ENCODE data around the gene AFF3. TPM values are rescaled to one million over a fixed set of nuclear protein-coding genes. Genes with fewer than 3 reads are reported as not detected.

The AFF3 gene
- total and polyA plus RNA-seq, 2 of the 8 experiments (the other 6 are each of a cell fraction or from before 2014, with no cell fraction given) = 0.27 to 3.0 TPM

- no peak overlapping the region for H2BK15ac ChIP-seq (ENCODE audit: low read length)
- no peak overlapping the region for H3K9ac ChIP-seq (replicated peaks in 1 of 4; ENCODE audit: extremely low read depth in 1 of 4, low read depth in 3 of 4, low read length in 3 of 4)
- H3K14ac ChIP-seq (ENCODE audit: insufficient read length) = no peak overlapping the region
- DNase-seq (ENCODE audit: low read depth in 1 of 2, low spot score in 2 of 2) = no peak
- no peak overlapping the region for H2BK12ac ChIP-seq (ENCODE audit: low read depth, low read length)
- no peak overlapping the region for H4K8ac ChIP-seq (ENCODE audit: extremely low read depth, insufficient read depth, low read length)
- no peaks in the 10 kb centered on the region for H3K79me2 ChIP-seq (ENCODE audit: control insufficient read depth in 1 of 2, insufficient read depth in 2 of 2, low read length in 2 of 2)
- H3K23me2 ChIP-seq (ENCODE audit: low read depth, low read length) = no peaks in the 10 kb centered on the region
- H2AFZ ChIP-seq (ENCODE audit: low read length) = no peak overlapping the region
- no peaks in the 10 kb centered on the region; a peak in 1 of 7 replicates for H3K27me3 ChIP-seq (replicated peaks in 1 of 4; ENCODE audit: control insufficient read depth in 3 of 4, extremely low read depth in 1 of 4, insufficient read depth in 3 of 4, low read length in 3 of 4)
- H2BK20ac ChIP-seq (ENCODE audit: low read length) = no peak overlapping the region
- peaks cover 0 to 6% (median 3%) of the 10 kb centered on the region in 4 experiments; a peak in 4 of 7 replicates for H3K4me1 ChIP-seq (replicated peaks in 1 of 4; ENCODE audit: control insufficient read depth in 3 of 4, insufficient read depth in 4 of 4, low read length in 3 of 4)
- no peak overlapping the region for H3K27ac ChIP-seq (ENCODE audit: low read depth, low read length)
- H3K56ac ChIP-seq (replicated peaks; ENCODE audit: insufficient read length, low read depth, low read length) = no peak overlapping the region
- H4K20me1 ChIP-seq (replicated peaks in 1 of 2; ENCODE audit: control insufficient read depth in 1 of 2, insufficient read depth in 2 of 2, low read length in 2 of 2) = no peaks in the 10 kb centered on the region
- no peak overlapping the region for H2BK5ac ChIP-seq (ENCODE audit: low read depth, low read length)
- ChIA-PET POLR2A (ENCODE audit: partially characterized antibody) (no interaction called here), CTCF (ENCODE audit: partially characterized antibody) (interaction anchor here (1.6 kb wide), 2 partner anchors 8 to 99 kb away, joined by 3 to 5 read pairs; no protein-coding TSS in a partner anchor)
- H4K91ac ChIP-seq (replicated peaks; ENCODE audit: insufficient read length, low read length) = no peak overlapping the region
- H3K23ac ChIP-seq (ENCODE audit: insufficient read length) = no peak overlapping the region
- no peak for FAIRE-seq
- no peak overlapping the region for H3K4ac ChIP-seq (replicated peaks; ENCODE audit: insufficient read length, low read depth, low read length)
- 95% methylated on average over 7 of the region's 7 CpGs; no CpG with 5 or more reads in 1 of the 2 experiments for WGBS, 2 experiments (ENCODE audit: extremely low coverage in 1 of 2, insufficient coverage in 1 of 2, insufficient read length in 1 of 2, insufficient replicate concordance in 2 of 2, low coverage in 1 of 2, low lambda C conversion rate in 2 of 2, missing lambda C conversion rate in 1 of 2)
- no peak overlapping the region for H3K18ac ChIP-seq (ENCODE audit: extremely low read depth, low read length)
- H4K5ac ChIP-seq (ENCODE audit: insufficient read length, low read depth, low read length) = no peak overlapping the region
- no peak overlapping the region for H2AK5ac ChIP-seq (ENCODE audit: low read depth, low read length)
- no peaks in the 10 kb centered on the region for H3K36me3 ChIP-seq (ENCODE audit: control insufficient read depth in 2 of 4, insufficient read depth in 4 of 4, low read length in 3 of 4)
- no peak overlapping the region for H2BK120ac ChIP-seq (replicated peaks; ENCODE audit: low read depth, low read length)
- no peaks in the 10 kb centered on the region for H3K9me3 ChIP-seq (ENCODE audit: insufficient read depth in 2 of 2, low read depth in 1 of 2, low read length in 1 of 2)
- H3K4me3 ChIP-seq (ENCODE audit: extremely low read depth in 1 of 4, insufficient read depth in 2 of 4, low read depth in 3 of 4, low read length in 4 of 4) = no peak overlapping the region
- H3K4me2 ChIP-seq (ENCODE audit: insufficient read depth in 1 of 2, low read depth in 2 of 2, low read length in 2 of 2) = no peak overlapping the region
- no peaks in the 10 kb centered on the region; the same call in 1 of the 2 replicates for H3K79me1 ChIP-seq (ENCODE audit: low read depth, low read length)
- TF ChIP-seq ATF2 (IDR thresholded peaks at IDR 0.05; ENCODE audit: low read length) = no peak
- TF ChIP-seq JUND (IDR thresholded peaks at IDR 0.05; ENCODE audit: low read length) = no peak
- no peak for TF ChIP-seq SP2 (IDR thresholded peaks at IDR 0.05; ENCODE audit: low read length)
- no peak for TF ChIP-seq SIN3A (conservative IDR thresholded peaks at IDR 0.05 in 1 of 2, IDR thresholded peaks at IDR 0.05 in 1 of 2; ENCODE audit: low read depth in 1 of 2, low read length in 2 of 2)
- no peak for TF ChIP-seq KDM5A (IDR thresholded peaks at IDR 0.05; ENCODE audit: low read length)
- TF ChIP-seq CBX5 (IDR thresholded peaks at IDR 0.05; ENCODE audit: low read depth, low read length) = no peak
- no peak for TF ChIP-seq BACH1 (IDR thresholded peaks at IDR 0.05; ENCODE audit: low read length)
- TF ChIP-seq RFX5 (IDR thresholded peaks at IDR 0.05; ENCODE audit: borderline replicate concordance, low read depth, low read length) = no peak
- TF ChIP-seq RBBP5 (IDR thresholded peaks at IDR 0.05; ENCODE audit: borderline replicate concordance, low read depth, low read length) = no peak
- no peak for TF ChIP-seq ZNF274 (IDR thresholded peaks at IDR 0.05; ENCODE audit: borderline replicate concordance, extremely low read depth, low read length)
- no peak for TF ChIP-seq RNF2 (IDR thresholded peaks at IDR 0.05; ENCODE audit: borderline replicate concordance, low read depth, low read length, missing control alignments, poor library complexity, severe bottlenecking)
These were observed 484.6 kb downstream of the AFF3 start for GRCh38 chr2:99657691-99658258.
